Measurements from ENCODE around the gene BRSK2.

BRSK2 gene

DNA sequence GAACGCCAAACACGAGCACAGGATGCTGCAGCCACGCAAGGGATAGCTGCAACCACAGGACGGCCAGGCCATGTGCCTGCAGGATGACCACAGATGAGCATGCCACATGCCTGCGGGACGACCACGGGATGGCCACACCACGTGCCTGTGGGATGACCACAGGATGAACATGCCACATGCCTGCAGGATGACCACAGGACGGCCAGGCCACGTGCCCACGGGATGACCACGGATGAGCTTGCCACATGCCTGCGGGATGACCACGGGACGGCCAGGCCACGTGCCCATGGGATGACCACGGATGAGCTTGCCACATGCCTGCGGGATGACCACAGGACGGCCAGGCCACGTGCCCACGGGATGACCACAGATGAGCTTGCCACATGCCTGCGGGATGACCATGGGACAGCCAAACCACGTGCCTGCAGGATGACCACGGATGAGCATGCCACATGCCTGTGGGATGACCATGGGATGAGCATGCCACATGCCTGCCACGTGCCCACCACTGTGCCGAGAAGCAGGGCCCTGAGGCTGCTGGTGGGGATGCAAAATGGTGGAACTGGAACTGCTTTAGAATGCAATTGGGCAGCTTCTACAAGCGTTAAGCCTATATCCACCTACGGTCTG lies 109.6 kb downstream of the BRSK2 start:
- H3K4me3 ChIP-seq (ENCODE audit: low read depth, low read length), result no peak overlapping the region
- TF ChIP-seq, protein P1, sequence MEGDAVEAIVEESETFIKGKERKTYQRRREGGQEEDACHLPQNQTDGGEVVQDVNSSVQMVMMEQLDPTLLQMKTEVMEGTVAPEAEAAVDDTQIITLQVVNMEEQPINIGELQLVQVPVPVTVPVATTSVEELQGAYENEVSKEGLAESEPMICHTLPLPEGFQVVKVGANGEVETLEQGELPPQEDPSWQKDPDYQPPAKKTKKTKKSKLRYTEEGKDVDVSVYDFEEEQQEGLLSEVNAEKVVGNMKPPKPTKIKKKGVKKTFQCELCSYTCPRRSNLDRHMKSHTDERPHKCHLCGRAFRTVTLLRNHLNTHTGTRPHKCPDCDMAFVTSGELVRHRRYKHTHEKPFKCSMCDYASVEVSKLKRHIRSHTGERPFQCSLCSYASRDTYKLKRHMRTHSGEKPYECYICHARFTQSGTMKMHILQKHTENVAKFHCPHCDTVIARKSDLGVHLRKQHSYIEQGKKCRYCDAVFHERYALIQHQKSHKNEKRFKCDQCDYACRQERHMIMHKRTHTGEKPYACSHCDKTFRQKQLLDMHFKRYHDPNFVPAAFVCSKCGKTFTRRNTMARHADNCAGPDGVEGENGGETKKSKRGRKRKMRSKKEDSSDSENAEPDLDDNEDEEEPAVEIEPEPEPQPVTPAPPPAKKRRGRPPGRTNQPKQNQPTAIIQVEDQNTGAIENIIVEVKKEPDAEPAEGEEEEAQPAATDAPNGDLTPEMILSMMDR (IDR thresholded peaks at IDR 0.05; ENCODE audit: low read depth, low read length, missing control alignments), result no peak
- no peak for DNase-seq (ENCODE audit: low read depth)

DNA sequence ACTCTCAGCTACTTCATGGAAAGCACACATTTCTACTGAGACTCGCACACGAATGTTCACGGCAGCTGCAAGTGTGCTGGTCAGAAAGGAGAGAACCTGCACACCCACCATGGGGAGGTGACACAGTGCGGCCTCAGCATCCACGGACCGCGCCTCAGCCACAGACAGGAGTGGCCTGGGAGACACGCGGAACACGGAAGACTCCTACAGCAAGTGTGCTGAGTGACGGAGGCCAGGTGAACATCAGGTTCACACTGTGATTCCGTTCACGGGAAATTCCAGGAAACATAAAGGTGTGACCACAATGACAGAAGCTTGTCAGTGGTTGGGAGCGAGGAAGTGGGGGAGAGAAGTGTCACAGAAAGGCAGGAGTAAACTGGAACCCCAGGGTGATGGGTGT lies 110.2 kb downstream of the BRSK2 start:
- DNase-seq (ENCODE audit: low read depth), result no peak
- H3K4me3 ChIP-seq (ENCODE audit: low read depth, low read length), result no peak overlapping the region
- TF ChIP-seq, protein P1 (IDR thresholded peaks at IDR 0.05; ENCODE audit: low read depth, low read length, missing control alignments), result no peak

DNA sequence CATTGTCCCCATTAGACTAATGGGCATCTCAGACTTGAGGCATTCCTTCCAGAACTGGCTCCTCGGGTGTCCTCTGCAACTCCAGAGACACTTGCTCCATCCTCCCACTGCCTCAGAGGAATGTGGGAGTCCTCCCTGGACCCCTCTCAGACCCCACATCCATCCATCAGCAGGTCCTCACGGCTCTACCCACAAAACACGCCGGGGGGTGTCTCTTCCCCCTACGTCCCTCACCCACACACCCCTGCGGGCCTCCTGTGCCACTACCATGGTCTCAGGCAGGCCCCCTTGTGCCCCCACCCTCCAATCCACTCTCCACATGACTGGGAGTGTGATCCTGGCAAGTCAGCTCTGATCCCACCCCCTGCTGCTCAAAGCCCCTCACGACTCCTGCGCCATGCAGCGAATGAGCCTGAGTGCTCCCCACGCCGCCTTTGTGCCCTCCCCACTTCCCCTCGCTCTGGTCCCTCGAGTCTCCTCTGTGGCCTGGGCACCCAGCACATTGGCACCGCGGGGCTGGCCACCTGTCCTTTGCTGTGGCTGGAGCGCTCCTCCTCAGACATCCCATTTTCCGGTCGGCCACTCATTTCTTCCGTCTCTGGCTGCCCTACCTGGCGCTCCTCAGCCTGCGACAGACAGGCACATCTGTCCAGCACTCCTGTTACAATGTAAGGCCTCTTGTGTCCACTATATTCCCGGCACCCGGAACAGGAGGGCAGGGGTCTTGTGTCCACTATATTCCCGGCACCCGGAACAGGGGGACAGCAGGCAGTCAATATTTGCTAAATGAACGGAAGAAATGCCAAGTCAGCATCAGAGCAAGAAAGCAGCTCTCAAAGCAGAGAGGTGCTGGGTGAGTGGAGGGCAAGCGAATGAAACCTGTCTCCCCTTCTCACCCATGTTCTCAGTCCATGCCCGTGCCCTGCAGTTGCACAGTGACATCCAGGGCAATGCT lies 111.0 kb downstream of the BRSK2 start:
- DNase-seq (ENCODE audit: low read depth), result no peak
- TF ChIP-seq, protein P1 (IDR thresholded peaks at IDR 0.05; ENCODE audit: low read depth, low read length, missing control alignments), result no peak
- no peak overlapping the region for H3K4me3 ChIP-seq (ENCODE audit: low read depth, low read length)

DNA sequence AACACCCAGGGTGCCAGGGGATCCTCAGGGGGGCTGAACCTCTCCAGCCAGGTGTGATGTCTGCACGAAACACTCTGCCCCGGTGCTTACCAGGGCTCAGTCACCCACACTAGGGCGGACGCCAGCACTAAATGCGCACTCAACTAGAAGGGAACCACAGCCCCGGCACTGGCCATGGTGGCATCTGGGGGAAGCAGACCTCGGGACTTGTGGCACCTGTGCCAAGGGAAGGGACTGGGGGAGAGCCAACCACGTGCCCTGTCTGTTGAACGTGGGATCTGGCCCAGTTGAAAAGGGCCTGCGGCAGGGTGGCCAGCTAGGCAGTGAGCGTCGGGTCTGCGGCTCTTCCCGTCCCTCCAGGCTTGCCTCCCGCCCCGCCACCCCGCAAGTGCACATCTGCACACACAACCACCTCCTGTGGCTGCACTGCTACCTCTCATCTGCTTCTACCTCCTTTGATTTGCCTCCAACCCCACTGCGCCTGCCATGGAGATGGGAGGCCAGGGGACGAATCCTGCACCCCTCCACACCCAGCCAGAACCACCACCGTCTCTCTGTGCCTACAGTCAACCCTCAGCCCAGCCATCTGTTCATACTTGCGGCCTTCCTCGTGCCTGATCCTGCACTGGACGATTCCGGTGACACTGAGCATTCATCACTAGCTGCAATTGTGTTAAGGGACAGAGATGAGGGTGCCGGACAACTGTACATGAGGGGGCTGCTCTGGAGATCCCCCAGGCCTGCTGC lies 111.9 kb downstream of the BRSK2 start:
- TF ChIP-seq, protein P1 (IDR thresholded peaks at IDR 0.05; ENCODE audit: low read depth, low read length, missing control alignments), result no peak
- no peak for DNase-seq (ENCODE audit: low read depth)
- H3K4me3 ChIP-seq (ENCODE audit: low read depth, low read length), result no peak overlapping the region

DNA sequence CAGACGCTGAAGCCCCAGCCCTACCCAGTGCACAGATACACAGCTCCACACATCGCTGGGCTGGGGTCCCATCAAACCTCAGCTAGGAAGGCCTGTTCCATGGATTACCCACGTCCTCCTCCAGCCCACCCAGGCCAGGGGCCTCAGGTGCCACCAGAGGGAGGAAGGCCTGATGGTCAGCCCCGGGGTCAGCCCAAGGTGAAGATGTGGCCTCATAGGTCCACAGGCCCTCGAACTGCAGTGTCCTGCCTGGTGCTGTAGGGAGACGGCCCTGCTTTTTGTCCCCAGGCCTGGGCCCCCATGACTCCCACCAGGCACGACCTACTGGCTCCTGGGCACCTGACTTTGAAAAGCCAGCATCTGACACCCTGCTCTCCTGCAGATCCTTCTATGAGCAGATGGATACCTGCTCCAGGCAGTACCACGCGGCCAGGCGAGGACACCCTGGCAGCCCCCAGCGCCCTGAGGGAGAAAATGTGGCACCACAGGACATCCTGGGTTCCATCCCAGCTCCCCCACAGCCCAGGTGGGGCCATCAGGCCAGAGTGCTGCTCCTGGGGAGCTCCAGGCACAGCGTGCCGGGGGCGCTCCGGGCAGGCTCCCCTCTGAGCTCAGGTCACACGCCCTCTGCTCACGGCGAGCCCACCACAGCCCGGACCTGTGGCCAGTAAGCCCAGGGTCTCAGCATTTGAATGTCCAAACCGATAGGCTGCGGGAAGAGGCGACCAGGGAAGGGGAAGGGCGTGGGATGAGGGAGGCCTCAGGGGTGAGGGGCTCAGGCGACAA lies 112.6 kb downstream of the BRSK2 start:
- no peak for DNase-seq (ENCODE audit: low read depth)
- TF ChIP-seq, protein P1 (IDR thresholded peaks at IDR 0.05; ENCODE audit: low read depth, low read length, missing control alignments), result no peak
- no peak overlapping the region for H3K4me3 ChIP-seq (ENCODE audit: low read depth, low read length)

DNA sequence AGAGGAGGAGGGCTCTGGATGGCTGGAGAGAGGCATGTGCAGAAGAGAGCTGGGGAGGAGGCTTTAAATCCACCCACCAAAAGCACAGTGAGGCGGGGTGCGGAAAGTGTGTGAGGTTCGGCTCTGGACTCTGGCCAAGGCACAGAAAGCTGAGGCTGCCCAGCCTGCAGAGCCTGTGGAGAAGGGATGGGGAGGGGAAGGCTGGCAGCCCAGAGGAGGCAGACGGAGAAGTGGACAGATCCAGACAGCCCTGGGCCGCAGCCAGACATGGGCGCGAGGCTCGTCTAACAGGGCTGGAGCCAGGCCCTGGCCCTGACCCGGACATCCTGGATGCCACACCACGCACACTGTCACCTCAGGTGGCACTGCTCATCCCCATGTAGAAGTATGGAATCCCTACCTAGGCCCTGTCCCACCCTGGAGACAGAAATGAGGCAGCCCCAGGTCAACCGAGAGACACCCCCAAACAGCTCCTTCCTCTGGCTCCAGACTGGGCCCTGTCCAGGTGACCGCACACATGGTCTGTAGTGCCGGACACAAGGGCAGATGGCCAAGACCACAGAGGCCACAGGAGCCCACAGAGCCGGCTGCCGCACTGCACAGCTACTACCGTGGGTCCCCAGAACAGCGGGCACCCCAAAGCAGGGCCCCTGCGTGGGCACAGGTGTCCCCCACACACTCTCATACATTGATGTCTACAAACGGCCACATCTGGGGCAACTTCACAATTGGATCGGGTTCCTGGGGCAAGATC lies 113.4 kb downstream of the BRSK2 start:
- H3K4me3 ChIP-seq (ENCODE audit: low read depth, low read length), result no peak overlapping the region
- TF ChIP-seq, protein P1 (IDR thresholded peaks at IDR 0.05; ENCODE audit: low read depth, low read length, missing control alignments), result no peak

More for the DNA sequence above, 113.4 kb downstream of the BRSK2 start:
- DNase-seq (ENCODE audit: low read depth), result no peak

Measured in GM12864 (cell line).